SK-N-SH (cell line): ENCODE results near the gene PIK3R3.

ENCODE experiments used
- CTCF ChIP-seq: fragments of 200-600 bp; sonication (generic); IDR thresholded peaks from 2 replicates; pipeline ENCODE4 v1.6.1; 2017; ENCODE audit warnings: antibody characterized with exemption, mild to moderate bottlenecking, moderate library complexity
- EZH2phosphoT487 ChIP-seq: fragments of 200-600 bp; sonication (generic); IDR thresholded peaks from 2 replicates; pipeline ENCODE4 v1.6.1; 2017; ENCODE audit warnings: low read depth, mixed run types, mild to moderate bottlenecking, antibody characterized with exemption, moderate library complexity, borderline replicate concordance
- MAX ChIP-seq: IDR thresholded peaks from 2 replicates; pipeline ENCODE4 v1.4.0; 2012; ENCODE audit warnings: low read depth
- POLR2AphosphoS5 ChIP-seq: IDR thresholded peaks from 2 replicates; pipeline ENCODE4 v1.6.1; 2012; ENCODE audit warnings: low read depth, low read length
- RAD21 ChIP-seq: IDR thresholded peaks from 2 replicates; pipeline ENCODE4 v1.6.1; 2012; ENCODE audit warnings: mild to moderate bottlenecking, low read length
- RFX5 ChIP-seq: IDR thresholded peaks from 2 replicates; pipeline ENCODE4 v1.6.1; 2012; ENCODE audit warnings: mild to moderate bottlenecking, improper control_type of control experiment, low read length
- TAF1 ChIP-seq: IDR thresholded peaks from 2 replicates; pipeline ENCODE4 v1.6.1; 2012; ENCODE audit warnings: low read depth, mild to moderate bottlenecking, low read length, moderate library complexity, borderline replicate concordance
- TCF12 ChIP-seq: IDR thresholded peaks from 2 replicates; pipeline ENCODE4 v1.4.0; 2012
- TF ChIP-seq, protein P1 (sequence below): IDR thresholded peaks from 2 replicates; pipeline ENCODE4 v1.4.0; 2012; ENCODE audit warnings: low read depth, borderline replicate concordance

DNA sequence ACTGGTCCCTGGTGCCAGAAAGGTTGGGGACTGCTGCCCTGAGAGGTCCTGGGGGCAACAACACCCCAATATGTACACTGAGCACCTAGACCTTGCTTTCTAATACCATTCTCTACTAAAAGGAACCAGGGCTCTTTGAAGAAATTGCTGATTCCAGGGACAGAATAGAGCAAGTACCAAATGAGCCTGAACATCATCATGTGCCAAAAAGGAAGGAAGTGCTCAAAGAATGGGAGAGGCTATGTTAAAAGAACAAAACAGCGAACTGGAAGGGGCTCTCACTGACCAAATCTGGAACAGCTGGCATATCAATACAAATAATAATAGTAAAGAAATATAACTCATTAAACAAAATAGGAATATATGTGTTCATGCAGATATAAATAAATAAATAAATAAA is 50.8 kb downstream of the PIK3R3 start:
- TF ChIP-seq CTCF (no peak), RFX5 (no peak), MAX (no peak), POLR2AphosphoS5 (no peak), RAD21 (no peak), TAF1 (no peak), EZH2phosphoT487 (no peak), TCF12 (no peak)
- TF ChIP-seq, protein P1, sequence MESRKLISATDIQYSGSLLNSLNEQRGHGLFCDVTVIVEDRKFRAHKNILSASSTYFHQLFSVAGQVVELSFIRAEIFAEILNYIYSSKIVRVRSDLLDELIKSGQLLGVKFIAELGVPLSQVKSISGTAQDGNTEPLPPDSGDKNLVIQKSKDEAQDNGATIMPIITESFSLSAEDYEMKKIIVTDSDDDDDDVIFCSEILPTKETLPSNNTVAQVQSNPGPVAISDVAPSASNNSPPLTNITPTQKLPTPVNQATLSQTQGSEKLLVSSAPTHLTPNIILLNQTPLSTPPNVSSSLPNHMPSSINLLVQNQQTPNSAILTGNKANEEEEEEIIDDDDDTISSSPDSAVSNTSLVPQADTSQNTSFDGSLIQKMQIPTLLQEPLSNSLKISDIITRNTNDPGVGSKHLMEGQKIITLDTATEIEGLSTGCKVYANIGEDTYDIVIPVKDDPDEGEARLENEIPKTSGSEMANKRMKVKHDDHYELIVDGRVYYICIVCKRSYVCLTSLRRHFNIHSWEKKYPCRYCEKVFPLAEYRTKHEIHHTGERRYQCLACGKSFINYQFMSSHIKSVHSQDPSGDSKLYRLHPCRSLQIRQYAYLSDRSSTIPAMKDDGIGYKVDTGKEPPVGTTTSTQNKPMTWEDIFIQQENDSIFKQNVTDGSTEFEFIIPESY: no peak
